HG03520 (cell line): Measurements from ENCODE around the gene ARHGAP25.
A peak's percentile ranks its signal among the peaks of the same experiment; 100 is the strongest.

Experiments
- ATAC-seq: cut with Tn5 transposase; IDR thresholded peaks from one replicate; pipeline ENCODE4 v1.9.1; 2021; ENCODE audit warnings: mild to moderate bottlenecking, moderate library complexity; ENCODE audit not compliant: unreplicated experiment

ARHGAP25 gene

DNA sequence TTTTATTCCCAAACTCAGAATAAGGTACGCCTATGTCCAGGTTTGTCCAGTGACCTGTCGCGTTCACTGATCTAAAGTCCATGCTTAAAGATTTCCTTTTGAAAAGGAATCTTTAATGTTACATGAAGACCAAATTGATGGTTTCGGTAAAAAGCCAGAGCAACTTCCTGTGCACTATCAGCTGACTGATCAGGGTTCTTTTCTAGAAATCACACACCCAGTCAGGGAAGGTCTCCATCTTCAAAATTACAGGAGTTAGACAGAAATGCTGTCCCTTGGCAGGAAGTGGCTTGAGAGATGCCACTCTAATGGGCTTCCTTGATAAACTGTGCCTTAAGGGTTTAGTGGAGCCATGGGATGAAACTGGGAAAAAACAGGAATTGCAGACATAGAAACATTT, 14.7 kb upstream of the ARHGAP25 start:
- no peak for ATAC-seq

DNA sequence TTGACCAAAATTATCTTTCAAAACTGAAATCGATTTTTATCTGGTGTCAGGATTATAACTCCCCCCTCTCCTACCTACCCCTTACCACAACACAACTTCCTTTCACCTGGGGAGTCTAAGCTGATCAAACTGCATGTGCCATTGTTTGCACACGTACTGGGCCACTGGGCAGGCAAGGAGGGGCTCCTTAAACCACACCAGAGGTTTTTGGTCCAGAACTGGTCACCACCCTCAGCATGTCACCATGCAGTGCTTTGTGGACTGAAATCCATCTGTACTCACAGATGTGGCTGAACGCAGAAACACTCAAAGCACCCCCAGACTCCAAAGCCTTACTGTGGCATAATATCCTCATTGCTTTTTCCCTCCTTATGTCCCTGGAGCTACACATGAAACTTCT, 13.9 kb upstream of the ARHGAP25 start:
- ATAC-seq, result no peak

DNA sequence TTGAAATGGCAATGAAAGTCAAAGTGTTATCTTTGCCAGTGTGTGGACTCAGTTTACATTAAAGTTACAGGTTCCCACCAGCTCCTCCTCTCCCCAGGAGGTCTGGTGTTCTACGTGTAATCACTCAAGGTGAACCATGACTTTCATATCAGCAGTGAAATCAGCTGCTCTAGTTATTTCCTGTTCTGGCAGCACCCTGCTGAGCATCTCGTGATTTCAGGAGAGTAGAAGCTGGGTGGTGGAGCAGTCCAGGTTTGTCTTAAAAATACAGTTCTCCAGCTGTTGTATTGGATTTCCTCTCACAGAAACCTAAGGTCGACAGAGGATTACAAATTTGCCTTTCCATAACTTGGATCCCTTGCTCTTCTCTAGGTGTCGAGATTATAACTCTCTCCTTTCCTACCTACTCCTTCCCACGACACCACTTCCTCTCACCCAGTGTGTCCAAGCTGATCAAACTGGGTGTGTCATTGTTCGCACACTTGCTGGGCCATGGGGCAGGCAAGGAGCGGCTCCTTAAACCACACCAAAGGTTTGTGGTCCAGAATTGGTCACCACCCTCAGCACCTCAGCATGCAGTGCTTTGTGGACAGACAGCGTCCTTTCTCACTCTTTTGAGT, 13.0 kb upstream of the ARHGAP25 start:
- ATAC-seq, result peak; percentile 65

DNA sequence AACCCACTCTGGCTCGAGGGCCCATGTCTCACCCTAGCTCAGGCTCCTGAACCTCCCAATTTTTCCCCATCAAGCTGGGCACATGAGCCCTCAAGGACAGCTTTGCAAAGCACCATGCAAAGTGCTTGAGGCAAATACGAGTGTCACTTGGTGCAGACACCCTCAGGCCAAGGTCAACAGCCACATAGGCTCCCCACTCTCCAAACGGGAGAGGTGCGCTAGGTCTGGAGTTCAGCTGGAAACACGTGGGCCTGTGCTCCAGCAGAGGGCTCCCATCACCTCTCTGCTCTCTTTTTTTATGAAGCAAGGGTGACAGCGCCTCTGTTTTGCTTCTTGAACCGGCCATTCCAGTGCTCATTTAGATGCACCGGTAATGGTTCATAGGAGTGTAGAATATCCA, 11.9 kb upstream of the ARHGAP25 start:
- ATAC-seq, result no peak

DNA sequence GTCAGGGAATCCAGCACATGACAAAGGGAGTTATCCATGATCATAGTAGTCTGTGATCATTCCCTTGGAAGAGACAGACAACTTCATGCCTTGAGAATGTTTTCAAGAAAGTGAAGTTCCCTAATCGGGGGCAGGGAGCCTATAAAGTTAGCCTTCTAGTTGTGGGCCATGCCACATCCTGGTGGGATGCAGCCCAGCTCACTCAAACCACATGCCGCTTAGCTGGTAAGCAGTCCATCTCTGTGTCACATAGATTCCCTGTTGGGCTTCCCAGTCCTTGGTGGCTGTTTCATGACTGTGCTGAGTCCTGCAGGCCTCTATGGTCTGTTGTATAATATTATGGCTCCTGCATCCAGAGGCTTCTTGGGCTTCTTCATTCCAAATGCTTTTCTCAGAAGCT, 11.4 kb upstream of the ARHGAP25 start:
- ATAC-seq, result no peak

DNA sequence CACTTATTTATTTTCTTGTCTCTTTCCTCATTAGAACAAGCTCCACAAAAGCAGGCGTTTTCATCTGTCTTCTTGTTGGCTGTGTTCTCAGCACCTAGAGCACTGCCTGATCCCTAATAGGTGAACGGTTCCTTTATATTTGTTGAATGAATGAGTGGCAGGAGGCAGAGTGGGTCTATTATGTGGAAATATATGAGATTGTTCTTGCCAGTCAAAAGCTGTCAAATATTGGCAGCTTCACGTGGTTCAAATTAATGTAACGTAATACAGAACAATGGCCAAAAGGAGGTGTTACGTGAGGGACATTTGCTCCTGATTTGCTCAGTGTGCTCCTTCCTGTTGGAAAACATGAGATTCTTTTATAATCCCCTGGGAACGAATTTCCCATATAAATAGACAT, 8.5 kb upstream of the ARHGAP25 start:
- ATAC-seq, result no peak

DNA sequence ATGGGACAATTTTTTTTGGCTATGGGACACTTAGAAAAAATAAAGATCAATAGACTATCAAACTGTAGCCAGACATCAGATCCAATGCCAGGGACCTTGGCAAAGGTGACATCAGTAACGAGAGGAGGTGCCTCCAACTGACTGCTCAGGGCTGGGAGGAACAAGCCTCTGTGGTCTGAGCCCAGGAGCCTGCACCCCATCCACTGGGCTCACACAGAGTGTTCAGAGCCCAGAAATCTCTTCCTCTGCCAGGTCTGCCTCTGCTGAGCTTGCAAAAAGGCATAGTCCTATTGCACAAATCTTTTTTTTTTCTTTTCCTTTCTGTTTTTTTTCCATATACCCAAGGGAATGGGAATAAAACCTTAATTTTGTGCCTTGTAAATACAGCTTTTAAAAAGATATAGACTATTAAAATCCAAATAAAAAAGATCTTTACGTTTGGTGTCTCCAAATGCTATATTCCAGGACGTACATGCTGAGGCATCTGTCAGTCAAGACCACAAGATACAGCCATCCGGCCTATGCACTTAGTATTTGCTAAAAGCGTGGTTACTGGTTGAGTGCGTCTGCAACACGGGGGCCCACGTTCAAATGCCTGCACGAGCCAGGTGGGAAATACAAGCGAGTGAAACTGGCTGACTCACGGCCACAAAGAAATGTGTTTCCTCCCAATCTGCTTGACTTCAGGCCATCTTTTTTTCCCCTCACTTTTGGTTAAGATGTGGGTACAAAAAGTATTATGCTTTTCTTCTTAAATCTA, 7.8 kb upstream of the ARHGAP25 start:
- ATAC-seq, result peak; percentile 97

DNA sequence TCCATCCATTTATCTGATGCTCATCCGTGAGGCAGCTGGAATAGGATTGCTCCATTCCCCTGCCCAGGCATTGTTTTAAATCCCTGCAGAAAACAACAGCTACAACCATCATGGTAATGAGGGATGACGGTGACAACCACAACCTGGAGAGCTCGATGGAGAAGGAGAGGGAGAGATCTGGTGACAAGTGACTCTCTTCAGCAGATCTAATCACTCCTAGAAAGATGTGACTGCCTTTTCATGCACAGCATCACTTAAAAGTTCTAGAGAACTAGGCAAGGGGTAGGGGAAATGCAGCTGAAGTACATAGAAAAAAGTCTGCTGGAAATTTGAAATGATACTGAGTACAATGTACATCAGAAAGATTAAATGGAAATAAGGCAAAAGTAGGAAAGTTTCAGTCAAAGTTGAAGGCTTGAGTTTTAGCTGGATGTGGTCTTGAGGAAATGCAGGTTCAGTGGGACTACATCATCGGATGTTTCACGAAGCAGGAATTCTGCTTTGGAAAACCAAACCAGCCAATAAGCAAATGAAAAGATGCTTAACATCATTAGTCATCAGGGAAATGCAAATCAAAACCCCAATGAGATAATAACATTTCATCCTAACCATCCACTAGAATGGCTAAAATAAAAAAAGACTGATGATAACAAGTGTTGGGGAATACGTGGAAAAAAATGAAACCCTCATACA, 6.8 kb upstream of the ARHGAP25 start:
- no peak for ATAC-seq

DNA sequence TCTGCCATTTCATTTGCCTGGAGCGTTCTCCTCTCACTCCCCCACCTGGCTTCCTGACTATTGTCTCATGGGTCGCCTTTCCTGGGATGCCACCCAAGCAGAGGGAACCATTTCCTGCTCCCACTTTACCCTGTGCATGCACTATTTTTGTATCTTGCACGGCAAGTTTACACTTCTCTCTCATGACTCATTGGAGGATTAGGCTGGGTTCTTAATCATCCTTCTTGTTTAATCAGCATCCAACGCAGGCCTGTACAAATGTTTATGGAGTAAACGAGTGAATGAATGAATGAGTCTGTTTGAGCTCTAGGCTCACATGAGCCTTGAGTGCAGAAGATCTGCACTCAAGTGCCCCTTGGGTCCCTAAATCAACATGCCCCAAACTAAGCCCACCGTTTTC, 3.8 kb upstream of the ARHGAP25 start:
- no peak for ATAC-seq

DNA sequence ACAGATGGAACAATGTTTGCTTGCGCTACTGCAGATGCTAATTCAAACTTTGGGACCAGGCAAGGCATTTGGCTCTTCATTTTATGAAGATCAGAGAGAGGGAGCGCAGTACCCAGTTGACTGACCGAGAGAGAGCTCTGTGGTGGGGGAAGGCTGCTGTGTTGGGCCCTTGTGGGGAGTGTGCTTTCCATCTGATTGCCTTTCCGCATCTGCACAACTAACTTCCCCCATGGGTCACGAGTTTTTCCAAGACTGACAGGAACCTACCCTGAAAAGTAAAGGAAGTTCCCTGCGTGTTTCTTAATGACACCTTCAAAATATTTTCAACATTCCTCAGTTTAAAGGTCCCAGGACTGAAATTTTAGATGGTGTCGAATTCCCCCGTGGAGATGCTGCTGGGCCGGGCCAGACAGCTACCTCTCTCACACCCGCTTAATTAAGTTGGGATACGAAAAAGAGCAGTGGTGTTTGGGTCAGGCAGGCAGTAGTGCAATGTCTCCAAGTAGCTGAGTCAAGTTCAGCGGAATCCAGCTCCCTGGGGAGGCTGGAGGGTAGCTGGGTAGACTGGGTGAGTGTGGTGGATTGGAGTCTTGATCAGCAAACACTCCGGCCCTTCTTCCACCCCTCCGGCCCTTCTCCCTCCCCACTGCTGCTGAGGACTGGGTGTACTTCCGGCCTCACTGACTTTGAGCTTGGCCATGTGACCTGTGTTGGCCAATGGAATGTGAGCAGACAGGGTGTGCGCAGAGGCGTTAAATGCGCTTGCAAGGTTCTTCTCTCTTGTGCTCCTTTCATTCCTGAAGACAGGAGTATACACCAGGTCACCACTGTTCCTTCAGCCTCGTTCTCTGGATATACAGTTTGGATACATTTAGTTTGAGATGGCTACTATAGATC, 2.3 kb upstream of the ARHGAP25 start:
- ATAC-seq, result no peak

DNA sequence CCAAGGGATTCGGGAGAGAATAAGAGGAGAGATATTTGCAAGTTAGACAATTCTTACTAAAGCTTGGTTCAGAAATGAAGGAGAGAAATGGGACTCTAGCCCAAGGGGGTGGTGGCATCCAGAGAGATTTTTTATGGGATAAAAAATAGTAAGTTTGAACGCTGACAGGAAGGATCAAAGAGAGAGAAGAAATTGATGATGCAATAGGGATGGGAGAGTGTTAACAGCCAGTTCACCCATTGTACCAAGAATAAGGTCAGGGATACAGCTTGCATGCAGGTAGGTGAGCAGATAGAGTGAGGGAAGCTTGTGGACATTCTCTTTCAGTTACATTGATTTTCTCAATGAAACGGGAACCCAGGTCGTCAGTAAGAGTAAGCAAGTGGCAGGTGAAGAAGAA, 1.2 kb upstream of the ARHGAP25 start:
- no peak for ATAC-seq

DNA sequence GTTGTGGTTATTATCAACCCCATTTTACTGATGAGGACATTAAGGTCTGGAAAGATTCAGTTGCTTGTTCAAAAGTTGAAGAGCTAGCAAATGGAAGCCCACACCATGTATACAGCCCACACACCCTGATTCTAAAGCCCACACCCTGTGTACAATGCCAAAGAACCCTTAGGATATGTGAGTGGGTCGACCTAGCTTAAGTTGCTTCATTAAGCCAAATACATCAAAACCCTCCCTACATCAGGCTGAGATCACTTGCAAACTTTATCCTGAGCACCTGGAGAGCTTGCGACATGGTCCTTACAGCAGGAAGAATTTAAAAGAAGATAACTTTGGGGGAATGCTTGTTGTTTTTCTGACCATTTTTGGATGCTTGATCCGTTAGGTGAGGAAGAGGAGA, 435 bp upstream of the ARHGAP25 start:
- no peak for ATAC-seq

DNA sequence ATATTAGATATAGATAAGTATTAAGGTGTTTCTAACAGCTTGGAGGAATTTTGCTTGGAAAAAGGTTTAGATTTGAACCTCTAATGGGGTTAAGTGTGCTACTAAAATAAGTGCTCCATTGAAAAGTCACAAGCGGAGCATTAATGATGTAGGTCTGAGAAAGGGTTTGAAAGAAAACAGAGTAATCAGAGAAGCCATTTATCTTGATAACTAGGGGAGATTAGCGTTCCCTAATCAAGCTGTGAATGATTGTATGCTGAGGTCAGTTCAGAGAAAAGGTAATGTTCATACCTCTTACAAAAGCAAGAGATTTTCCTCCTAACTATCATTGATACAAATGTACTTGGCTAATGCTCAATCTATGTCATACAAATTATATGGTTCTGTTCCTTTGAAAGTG, 1.5 kb downstream of the ARHGAP25 start:
- no peak for ATAC-seq

DNA sequence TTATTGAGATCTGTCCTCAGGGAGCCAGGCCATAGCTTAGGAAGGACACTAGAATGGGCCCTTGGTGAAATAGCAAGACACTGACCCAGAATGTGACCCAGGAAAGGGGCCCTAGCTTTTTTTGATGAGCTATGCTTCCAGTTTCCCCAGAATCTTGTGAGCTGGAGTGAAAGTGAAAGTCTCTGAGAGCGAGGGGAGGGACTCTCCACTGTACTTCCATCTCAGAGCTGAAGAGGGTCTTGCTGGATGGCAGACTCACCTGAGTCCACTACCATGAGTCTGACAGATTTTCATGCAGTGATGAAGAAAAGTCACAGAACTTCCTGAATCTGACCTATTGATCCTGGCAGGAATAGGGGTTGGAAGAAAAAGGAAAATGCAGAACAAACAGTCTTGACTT, 3.1 kb downstream of the ARHGAP25 start:
- ATAC-seq, result no peak

DNA sequence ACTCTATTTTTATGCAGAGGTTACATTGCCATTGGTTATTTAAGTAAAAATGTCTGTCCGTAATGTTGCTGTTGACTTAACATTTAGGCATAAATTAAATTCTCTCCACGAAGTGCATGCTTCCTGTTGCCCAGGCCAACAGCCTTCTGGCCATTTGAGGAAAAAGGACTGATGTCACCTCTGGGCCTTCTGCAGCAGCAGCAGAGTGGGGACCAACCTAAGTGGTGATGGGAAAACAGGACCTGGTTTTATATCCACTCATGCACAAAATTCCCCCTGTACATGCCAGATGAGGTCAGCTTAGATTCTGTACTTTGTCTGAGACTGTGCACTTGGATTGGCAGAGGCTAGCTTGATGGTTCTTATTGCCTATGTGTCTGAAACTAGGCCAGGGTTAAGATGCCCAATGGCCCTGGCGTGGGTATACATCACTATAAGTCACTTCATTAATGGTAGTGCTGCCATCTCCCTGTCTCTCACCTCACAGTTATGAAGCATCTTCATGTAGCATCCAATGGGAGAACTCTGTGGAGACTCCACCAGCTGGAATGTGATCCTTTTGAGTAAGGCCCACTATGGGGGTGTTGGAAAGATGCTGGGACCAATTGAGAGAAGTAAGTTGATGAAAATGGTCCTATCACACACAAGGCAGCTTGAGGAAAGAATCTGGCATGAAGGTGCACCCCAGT, 4.4 kb downstream of the ARHGAP25 start:
- no peak for ATAC-seq

DNA sequence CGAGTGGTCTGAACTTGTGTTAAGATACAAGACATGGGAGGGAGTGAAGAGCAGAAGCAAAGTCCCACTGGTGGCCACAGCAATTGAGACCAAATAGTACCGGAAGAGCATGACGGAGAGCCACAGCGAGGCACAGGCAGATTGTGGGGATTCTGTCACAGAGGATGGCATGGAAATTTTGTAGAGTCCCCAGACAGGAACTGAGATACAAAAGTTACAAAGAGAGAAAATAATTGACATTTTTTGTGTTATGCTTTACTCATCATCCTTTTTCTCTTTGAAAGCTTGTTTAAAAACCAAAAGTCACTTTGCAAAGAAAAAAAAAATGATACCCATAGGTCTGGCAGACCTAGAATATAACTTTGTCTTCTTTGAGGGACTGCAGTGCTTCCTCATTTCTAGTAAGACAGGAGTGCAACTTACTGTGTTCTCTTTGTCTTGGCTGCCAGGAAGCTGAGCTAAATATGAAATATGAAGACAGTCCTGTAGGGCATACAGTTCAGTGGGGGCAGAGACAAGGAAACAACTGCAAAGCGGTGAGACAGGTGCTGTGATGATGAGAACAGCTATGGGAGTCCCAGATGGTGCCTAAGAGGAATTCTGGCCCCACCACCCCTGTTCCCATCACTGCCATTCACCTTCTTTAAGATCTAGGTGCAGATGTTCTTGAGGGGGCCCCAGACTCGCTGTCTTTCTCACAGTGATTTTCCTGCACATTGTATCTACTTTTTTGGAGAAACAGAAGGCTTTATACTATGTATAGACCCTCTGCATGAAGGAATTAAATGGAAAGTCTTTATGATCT, 5.2 kb downstream of the ARHGAP25 start:
- no peak for ATAC-seq

DNA sequence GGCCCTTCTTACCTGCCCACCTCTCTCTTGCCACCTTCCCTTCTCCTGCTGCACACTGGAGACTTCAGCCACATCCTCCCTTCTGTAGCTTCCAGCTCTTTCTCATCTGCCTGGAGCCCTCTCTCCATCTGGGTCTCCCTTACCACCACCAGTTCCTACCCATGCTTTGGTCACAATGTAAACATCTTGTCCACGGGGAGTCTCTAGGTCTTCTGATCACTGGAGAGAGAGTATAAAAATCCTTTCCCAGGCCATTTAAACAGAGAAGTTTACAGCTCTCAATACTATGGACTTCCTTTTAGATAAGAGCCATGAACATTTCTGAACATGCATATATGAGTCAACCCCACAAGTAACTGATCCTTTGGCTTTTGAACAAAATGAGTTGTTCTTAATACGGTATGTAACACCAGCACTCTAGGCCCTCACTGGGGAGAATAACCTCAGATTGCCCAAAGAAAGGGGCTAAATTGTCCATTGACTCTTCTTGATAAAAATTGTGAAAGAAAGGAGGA, 5.8 kb downstream of the ARHGAP25 start:
- no peak for ATAC-seq

DNA sequence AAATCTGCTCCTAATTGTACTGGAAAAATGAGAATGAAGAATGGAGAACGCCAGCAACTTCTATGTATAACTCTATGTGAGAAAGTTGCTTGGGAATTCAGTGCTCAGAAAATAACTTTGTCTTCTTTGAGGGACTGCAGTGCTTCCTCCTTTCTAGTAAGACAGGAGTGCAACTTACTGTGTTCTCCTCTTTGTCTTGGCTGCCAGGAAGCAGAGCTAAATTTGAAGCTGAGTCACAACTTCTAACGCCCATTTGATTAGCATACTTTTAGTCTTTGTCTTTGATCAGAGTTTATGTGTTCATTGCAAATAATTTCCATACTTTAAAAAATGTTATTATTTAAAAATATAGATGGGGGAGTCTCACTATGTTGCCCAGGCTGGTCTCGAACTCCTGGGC, 6.6 kb downstream of the ARHGAP25 start:
- ATAC-seq, result no peak

DNA sequence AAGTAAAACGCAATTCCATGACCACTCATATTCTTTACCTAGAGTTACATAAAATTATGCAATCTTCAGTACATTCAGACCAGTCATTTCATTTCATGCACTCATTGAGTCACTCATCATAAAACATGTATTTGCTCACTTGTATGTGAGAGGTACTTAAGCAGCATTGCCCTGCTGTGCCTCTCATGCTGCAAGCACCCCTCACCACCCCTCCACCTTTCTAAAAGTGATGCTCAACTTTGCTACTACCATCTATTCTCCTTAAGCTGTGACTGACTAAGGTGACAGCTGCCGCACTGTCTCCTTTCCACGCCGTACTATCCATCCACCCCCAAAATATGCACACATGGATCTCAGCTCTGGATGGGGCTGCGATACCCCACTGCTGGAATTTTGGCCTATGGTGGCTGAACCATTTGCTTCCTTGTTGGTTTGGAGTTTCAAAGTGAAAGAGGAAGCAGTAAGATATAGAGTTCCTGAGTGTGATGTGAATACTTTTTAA, 7.2 kb downstream of the ARHGAP25 start:
- no peak for ATAC-seq
